Measurements from ENCODE around the gene LRRC63. TPM values are rescaled to one million over a fixed set of nuclear protein-coding genes. Genes with fewer than 3 reads are reported as not detected.

The LRRC63 gene
- total RNA-seq, 1 experiment from 2014 or later, result not detected

- ATAC-seq (no peak), DNase-seq (ENCODE audit: low read depth, low spot score) (no peak)
- no peak overlapping the region for H3K9ac ChIP-seq (ENCODE audit: low read length)
- RAD21 ChIA-PET (ENCODE audit: low non-redundant PET in 1 of 2, low total read pairs in 2 of 2, uncharacterized antibody in 2 of 2, unreplicated experiment in 2 of 2), result no interaction called here
- POLR2A ChIA-PET, result no interaction called here
- H3K27me3 ChIP-seq (ENCODE audit: insufficient read depth, low read length), result 0 out of 2 replicates have a peak, but pooled peaks cover 4% of the 10 kb centered on the region
- intact Hi-C loops (cut with micrococcal nuclease), result no loop called here
- no peak overlapping the region for H2AFZ ChIP-seq (ENCODE audit: low read depth, low read length, poor library complexity, severe bottlenecking)
- H3K9me2 ChIP-seq (ENCODE audit: insufficient read depth), result no peaks in the 10 kb centered on the region
- no peaks in the 10 kb centered on the region for H3K79me2 ChIP-seq (ENCODE audit: insufficient read depth, low read length)
- TF ChIP-seq RAD21 (IDR thresholded peaks at IDR 0.05; ENCODE audit: low read depth) (no peak), REST (IDR thresholded peaks at IDR 0.05; ENCODE audit: low read depth) (no peak), SRF (IDR thresholded peaks at IDR 0.05; ENCODE audit: low read depth) (no peak), EGR1 (IDR thresholded peaks at IDR 0.05; ENCODE audit: low read depth) (no peak), SIN3A (IDR thresholded peaks at IDR 0.05; ENCODE audit: low read depth) (no peak), CEBPB (IDR thresholded peaks at IDR 0.05; ENCODE audit: low read depth) (no peak), EZH2phosphoT487 (IDR thresholded peaks at IDR 0.05; ENCODE audit: borderline replicate concordance) (no peak), TCF7L2 (IDR thresholded peaks at IDR 0.05; ENCODE audit: borderline replicate concordance, extremely low read depth, insufficient read depth, insufficient read length) (no peak)
- TF ChIP-seq, protein P1, sequence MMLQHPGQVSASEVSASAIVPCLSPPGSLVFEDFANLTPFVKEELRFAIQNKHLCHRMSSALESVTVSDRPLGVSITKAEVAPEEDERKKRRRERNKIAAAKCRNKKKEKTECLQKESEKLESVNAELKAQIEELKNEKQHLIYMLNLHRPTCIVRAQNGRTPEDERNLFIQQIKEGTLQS (IDR thresholded peaks at IDR 0.05), result no peak
- H3K4me2 ChIP-seq (ENCODE audit: low read length), result no peak overlapping the region
- no peak overlapping the region for H3K4me3 ChIP-seq (replicated peaks in 1 of 2; ENCODE audit: low read depth in 1 of 2, low read length in 2 of 2)
- BruUV-seq (replicated peaks), result no TSS peak
- H3K9me3 ChIP-seq (ENCODE audit: control insufficient read depth in 1 of 2, insufficient read depth in 1 of 2, low read depth in 1 of 2, low read length in 2 of 2), result no peaks in the 10 kb centered on the region
- no peaks in the 10 kb centered on the region for H3K36me3 ChIP-seq (ENCODE audit: control insufficient read depth in 1 of 2, insufficient read depth in 2 of 2, low read length in 2 of 2)
- no peaks in the 10 kb centered on the region for H3K4me1 ChIP-seq (ENCODE audit: control insufficient read depth in 1 of 2, insufficient read depth in 2 of 2, low read length in 2 of 2)
- CTCF ChIA-PET, result no interaction called here
- no peak overlapping the region for H3K27ac ChIP-seq (ENCODE audit: low read depth, low read length)
- no peaks in the 10 kb centered on the region for H4K20me1 ChIP-seq (ENCODE audit: insufficient read depth)
These were observed 31.6 kb upstream of the LRRC63 start for GRCh38 chr13:46179969-46180763.

Measured in HCT116 (cell line).